ENCODE results near the gene PNPLA1.

PNPLA1 gene

GRCh38 chr6:36247693-36248092, 22.2 kb upstream of the PNPLA1 start:
- DNase-seq: no peak

GRCh38 chr6:36248980-36249379, 20.9 kb upstream of the PNPLA1 start:
- DNase-seq: no peak

DNA sequence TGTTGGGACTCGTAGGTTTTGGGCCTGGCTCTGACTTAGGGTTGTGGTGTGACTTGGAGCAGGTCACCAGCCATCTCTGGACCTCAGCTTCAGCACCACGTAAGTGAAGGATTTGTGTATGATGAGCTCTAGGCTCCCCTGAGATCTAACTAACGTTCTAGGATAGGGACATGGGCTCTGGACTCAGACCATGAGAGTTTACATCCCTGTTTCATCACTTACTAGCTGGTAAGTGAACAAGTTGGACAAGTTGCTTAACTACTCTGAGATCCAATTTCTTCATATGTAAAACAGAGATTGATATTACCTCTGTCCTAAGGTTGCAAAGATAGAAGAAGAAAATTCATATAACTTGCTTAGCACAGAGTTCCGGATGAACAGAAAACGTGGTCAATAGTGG, 20.3 kb upstream of the PNPLA1 start:
- DNase-seq: no peak

DNA sequence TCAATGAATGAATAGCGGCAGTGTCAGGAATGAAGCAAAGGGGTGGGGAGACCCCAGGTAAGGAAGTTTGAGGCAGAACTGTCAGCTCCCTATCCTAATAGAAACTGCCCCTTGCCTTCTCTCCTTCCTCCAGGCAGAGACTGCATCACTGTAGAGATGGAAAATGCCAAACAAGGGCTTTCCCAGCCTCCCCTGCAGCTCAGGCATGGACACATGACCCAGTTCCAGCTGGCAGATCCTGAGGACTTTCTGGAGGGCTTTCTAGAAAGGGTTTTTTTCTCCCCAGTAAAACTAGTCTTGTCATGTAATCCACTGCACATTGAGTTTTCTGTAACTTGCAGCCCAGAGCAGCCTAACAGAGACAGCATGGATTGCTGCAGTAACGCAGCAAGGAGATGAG, 17.9 kb upstream of the PNPLA1 start:
- no peak for DNase-seq

GRCh38 chr6:36263390-36264000, 6.4 kb upstream of the PNPLA1 start:
- DNase-seq: no peak

DNA sequence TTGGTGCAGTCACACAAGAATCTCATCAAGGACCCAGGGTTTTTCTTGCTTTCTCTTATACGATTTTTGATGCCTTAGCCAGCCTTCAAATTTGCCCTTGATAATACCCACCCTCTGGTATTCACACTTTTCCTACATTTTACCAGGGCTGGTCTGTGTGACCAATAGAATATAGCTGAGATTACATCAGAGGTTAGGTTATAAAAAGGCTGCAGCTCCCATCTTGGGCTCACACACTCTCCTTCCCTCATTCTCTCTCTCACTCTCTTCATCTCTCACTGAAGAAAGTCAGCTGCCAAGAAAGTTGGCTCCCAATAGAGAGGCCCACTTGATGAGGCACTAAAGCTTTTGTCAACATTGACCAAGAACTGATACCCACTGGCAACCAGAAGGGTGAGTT, 4.1 kb upstream of the PNPLA1 start:
- no peak for DNase-seq

DNA sequence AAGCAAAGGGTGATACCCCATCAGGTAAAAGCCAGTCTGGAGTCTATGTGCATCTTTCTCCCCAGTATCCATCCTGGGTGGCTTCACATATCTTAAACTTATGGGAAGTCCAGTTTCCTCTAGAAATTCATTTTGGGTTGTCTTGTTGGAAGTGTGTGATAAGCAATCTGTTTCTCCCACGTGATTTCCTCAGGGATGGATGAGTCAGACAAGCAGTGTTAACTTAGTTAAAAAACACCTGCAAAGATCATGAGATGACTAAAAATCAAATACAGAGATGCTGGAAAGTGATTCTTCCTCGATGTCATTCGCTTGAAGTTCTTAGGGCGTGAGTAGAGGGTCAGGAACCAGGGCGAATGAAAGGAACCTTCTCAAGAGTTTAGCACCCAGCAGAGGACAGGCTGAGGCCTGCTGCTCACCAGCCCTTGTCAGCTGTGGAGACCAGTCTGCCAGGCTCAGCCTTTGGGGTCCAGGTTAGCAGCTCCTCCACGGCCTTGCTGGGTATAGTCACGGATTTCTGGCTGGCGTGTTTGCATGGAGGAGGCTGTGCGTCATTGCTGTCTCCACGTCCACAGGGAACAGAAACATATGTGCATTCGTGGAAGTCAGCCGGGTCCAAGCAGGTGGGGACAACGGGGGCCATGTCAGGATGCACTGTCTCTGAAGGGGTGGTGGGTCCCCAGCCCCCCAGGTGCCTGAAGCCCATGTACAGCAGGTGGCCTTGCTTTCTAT, 2.8 kb upstream of the PNPLA1 start:
- no peak for DNase-seq

DNA sequence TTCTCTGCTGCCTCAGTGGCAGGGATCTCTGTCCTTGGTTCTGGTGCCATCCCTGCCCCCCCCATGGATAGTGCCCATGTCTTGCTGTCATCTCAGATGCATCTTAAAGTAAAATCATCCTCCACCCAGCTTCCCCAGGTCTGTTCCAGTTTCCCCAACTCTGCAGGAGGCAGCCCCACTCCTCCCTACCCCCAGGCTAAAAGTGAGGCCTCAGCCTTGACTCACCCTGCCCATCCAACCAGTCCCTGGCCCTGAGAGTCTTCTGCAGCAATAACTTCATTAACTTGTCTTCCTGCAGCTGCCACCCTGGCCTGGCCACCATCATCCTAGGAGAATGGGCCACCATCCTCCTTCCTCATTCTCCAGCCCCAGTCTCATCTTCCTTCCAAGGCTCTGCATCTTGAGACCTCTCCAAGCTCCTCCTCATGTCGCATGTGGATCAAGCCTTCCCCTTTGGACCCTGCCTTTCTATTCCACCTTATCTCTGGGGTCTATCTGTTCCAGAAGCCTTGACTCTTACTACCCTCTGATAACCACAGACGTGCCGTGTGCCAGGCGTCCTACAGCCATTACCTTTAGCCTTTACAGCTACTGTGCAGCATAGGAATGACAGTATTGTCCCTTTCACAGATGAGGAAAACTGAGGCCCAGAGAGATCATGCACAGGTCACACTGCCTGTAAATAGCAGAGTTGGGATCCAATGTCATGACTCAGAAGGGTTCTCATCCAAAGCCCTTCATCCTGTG, 2.0 kb upstream of the PNPLA1 start:
- no peak for DNase-seq

DNA sequence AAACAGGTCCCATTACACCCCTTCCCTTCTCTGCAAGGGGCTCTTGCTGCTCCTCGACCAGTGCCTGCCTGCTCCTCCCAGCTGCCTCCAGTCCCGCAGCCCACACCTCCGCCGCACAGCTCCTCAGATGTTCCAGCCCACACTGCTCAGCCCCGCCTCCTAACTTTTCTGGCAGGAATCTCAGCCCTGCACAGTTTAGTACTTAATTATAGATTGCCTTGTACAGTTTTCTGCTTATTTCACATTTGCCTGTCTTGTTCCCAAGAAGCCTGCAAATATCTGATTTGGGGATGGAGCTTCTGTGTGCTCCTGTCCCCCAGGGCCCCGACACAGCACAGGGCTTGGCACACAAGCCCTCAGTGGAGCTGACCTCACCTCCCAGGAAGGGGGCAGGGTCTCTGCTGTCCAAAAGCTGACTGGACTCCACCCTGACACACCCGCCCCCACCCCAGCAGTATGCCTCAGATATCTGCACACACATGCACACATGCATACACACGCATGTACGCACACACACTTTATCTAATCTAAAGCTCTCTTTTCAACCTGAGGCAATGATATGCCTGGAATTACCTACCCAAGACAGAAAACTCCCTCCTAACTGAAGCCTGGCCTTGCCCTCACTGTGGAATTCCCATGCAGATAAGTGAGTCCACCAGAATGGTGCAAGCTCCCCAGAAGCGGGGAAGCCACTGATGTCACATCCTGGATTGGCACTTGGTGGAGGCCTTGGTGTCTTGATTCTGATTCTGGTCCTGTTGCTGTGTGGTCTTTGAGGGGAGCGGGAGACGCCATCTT, 1.2 kb upstream of the PNPLA1 start:
- no peak for DNase-seq

DNA sequence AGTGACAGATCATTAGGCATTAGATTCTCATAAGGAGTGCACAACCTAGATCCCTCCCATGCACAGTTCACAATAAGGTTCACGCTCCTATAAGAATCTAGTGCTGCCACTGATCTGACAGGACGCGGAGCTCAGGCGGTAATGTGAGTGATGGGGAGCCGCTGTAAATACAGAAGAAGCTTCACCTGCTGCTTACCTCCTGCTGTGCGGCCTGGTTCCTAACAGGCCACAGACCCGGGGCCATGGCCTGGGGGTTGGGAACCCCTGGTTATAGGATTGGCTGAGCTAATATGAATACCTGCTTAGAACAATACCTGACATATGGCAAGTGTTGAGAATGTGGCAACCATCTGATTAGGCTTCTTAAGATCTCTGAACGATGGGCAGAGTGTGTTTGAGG, 2.4 kb downstream of the PNPLA1 start:
- no peak for DNase-seq

GRCh38 chr6:36273067-36273466, 3.2 kb downstream of the PNPLA1 start:
- DNase-seq: no peak

- no peak for DNase-seq
Measured at GRCh38 chr6:36273802-36274514, 4.1 kb downstream of the PNPLA1 start.

DNA sequence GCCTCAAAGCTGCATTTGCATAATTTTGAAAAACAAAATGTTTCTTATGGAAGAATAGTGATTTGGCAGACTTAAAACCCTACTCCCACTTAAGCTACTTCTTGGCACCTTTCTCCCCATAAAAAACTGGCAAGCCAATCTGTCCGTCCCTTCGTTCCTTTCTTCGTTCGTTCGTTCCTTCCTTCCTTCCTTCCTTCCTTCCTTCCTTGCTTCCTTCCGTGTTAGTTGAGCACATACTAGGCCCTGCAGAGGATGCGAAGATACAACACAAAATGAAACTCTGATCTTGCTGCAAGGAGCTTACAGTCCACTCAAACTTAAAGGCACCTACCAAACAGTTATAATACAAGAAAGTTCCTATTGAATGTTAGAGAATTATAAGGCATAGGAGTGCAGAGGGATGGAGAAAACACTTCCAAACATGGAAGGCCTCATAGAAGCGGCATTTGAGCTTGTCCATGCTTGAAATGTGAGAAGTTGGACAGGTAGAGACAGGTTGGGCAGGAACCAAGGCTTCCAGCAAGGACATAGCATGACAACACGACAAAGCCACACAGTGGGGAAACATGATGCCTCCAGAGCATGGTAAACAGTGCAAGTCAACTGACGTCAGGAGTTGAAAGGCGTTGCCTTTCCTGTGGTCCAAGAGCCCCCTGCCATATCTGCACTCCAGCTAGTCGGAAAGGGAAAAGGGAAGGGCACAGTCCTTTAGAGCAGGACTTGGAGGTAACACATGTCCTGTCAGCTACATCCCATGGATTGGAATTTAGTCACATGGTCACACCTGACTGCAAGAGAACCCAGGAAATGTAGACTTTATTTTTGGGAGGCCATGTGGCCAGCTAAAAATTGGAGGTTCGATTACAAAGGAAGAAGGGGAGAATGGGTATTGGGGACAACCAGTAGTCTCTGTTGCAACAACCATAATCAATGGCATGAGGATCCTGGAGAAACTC, 7.0 kb downstream of the PNPLA1 start:
- DNase-seq: no peak

- DNase-seq: no peak
Measured at GRCh38 chr6:36277946-36278470, 8.1 kb downstream of the PNPLA1 start.

DNA sequence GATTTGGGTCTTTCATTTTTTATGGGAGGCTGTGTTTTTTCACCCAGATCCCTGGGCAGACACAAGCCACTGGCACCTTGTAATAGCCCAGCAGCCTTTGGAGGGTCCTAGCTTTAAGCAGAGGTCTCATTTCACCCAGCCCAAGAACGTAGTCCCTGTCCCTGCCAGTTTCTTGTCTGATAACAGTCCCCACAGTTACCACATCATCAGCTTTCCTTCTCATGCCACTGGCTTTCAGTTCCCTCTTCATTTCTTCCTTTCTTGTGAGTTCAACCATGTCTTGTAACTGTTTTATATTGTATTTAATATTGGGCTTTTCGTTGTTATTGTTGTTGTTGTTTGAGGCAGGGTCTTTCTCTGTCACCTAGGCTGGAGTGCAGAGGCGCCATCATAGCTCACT, 10.6 kb downstream of the PNPLA1 start:
- no peak for DNase-seq

DNA sequence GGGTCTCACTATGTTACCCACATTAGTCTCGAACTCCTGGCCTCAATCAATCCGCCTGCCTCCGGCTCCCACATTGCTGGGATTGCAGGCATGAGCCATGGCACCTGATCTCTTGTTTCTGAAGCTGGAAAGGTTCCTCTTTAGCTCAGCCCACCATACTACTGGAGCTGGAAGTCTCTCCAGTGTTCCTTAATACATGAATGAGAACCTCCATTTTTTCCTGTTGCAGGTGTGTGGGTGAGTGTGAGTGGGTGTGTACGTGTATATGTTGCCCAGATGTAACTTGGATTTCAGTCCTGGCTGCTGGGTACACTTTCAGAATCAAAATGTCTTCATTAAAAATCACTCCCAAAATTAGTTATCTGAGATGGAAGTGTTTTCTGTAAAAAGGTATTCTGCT, 11.1 kb downstream of the PNPLA1 start:
- DNase-seq: no peak

DNA sequence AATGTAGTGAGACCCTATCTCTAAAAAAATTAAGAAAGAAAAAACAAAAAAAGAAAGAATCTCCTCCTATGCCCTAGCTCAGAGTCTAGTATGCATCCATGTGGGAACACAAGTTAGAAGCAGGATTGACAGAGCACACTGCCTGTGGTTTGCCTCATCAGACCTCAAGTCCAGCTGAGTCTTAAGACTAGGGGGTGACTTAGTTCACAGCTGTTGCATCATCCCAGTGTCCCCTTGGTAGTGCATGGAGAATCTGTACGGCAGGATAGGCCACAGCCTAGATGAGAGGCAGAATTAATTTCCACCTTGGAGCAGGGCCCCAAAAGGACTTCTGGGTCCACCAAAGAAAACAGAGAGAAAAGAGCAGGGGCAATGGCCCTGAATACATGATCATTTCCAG, 13.7 kb downstream of the PNPLA1 start:
- no peak for DNase-seq

DNA sequence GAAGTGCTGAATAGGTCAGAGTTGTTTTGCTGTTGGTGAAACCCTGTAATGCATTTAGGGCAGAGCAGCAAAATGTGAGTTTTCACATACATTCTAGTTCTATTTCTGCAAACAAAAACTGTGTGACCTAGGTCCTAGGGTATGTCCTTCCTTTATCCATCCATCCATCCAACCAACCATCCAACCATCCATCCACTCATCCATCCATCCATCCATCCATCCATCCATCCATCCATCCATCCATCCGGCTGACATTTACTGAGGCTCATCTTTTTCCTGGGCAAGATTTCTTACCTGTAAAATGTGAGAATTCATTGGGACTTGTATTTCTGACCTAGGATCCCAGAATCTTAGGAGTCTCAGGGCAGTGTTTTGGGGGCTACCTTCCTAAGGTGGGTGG, 14.5 kb downstream of the PNPLA1 start:
- no peak for DNase-seq

GRCh38 chr6:36285187-36285671, 15.4 kb downstream of the PNPLA1 start:
- DNase-seq: no peak

GRCh38 chr6:36285797-36286196, 15.9 kb downstream of the PNPLA1 start:
- no peak for DNase-seq

- DNase-seq: no peak
Measured at GRCh38 chr6:36286858-36287257, 17.0 kb downstream of the PNPLA1 start.
